KBM-7 (cell line): Measurements from ENCODE around the gene NUP107.
A peak's percentile ranks its signal among the peaks of the same experiment; 100 is the strongest.

Experiments
- DNase-seq: peaks from one replicate; pipeline ENCODE4 v3.0.0-alpha.2; 2015
- in situ Hi-C: fragments of 300-500 bp; cut with MboI; formaldehyde crosslinking; loops from 2 replicates; pipeline ENCODE4 v1.14.3; 2020; ENCODE audit warnings: low sequenced_read_pairs, low pct_unique_long_range_greater_than_20kb, mixed read lengths

Gene NUP107

GRCh38 chr12:68767191-68767590 is 80.4 kb downstream of the NUP107 start:
- no peak for DNase-seq
- in situ Hi-C loops: no loop called here

GRCh38 chr12:68768431-68768939 is 81.7 kb downstream of the NUP107 start:
- in situ Hi-C loops: no loop called here

GRCh38 chr12:68769941-68770340 is 83.2 kb downstream of the NUP107 start:
- in situ Hi-C loops: no loop called here
- DNase-seq: no peak

More at GRCh38 chr12:68768431-68768939, 81.7 kb downstream of the NUP107 start:
- no peak for DNase-seq

GRCh38 chr12:68771223-68771925 is 84.6 kb downstream of the NUP107 start:
- DNase-seq: no peak
- in situ Hi-C loops: no loop called here

- in situ Hi-C loops: no loop called here
- DNase-seq: no peak
Measured at GRCh38 chr12:68772714-68773113, 85.9 kb downstream of the NUP107 start.

GRCh38 chr12:68773582-68773981 is 86.8 kb downstream of the NUP107 start:
- in situ Hi-C loops: no loop called here
- no peak for DNase-seq

GRCh38 chr12:68775121-68775630 is 88.4 kb downstream of the NUP107 start:
- in situ Hi-C loops: no loop called here
- DNase-seq: no peak

- in situ Hi-C loops: no loop called here
- no peak for DNase-seq
Measured at GRCh38 chr12:68776976-68777610, 90.3 kb downstream of the NUP107 start.

GRCh38 chr12:68779280-68779679 is 92.5 kb downstream of the NUP107 start:
- in situ Hi-C loops: no loop called here
- no peak for DNase-seq

- in situ Hi-C loops: no loop called here
- DNase-seq: no peak
Measured at GRCh38 chr12:68780731-68781130, 94.0 kb downstream of the NUP107 start.

GRCh38 chr12:68781728-68782127 is 95.0 kb downstream of the NUP107 start:
- in situ Hi-C loops: no loop called here
- DNase-seq: no peak

GRCh38 chr12:68784015-68784414 is 97.2 kb downstream of the NUP107 start:
- in situ Hi-C loops: no loop called here
- no peak for DNase-seq

- DNase-seq: no peak
Measured at GRCh38 chr12:68785358-68785757, 98.6 kb downstream of the NUP107 start.

GRCh38 chr12:68785823-68786222 is 99.0 kb downstream of the NUP107 start:
- no peak for DNase-seq
- in situ Hi-C loops: no loop called here

More at GRCh38 chr12:68785358-68785757, 98.6 kb downstream of the NUP107 start:
- in situ Hi-C loops: no loop called here

- in situ Hi-C loops: no loop called here
- peak; percentile 45 for DNase-seq
Measured at GRCh38 chr12:68786929-68787328, 100.2 kb downstream of the NUP107 start.

- DNase-seq: no peak
- in situ Hi-C loops: no loop called here
Measured at GRCh38 chr12:68788554-68789143, 101.9 kb downstream of the NUP107 start.

GRCh38 chr12:68789144-68789878 is 102.5 kb downstream of the NUP107 start:
- in situ Hi-C loops: no loop called here
- DNase-seq: no peak

- in situ Hi-C loops: no loop called here
- DNase-seq: no peak
Measured at GRCh38 chr12:68790081-68790951, 103.5 kb downstream of the NUP107 start.

- DNase-seq: no peak
- in situ Hi-C loops: no loop called here
Measured at GRCh38 chr12:68790952-68791234, 104.1 kb downstream of the NUP107 start.
